NT2/D1 (cell line): ENCODE results near the gene BST2.

Experiments used
- YY1 ChIP-seq: IDR thresholded peaks from 2 replicates; pipeline ENCODE4 v1.6.1; 2011; ENCODE audit not compliant: insufficient read length, insufficient read depth
- ZNF274 ChIP-seq: IDR thresholded peaks from 2 replicates; pipeline ENCODE4 v1.6.1; 2011; ENCODE audit warnings: mild to moderate bottlenecking, low read depth, low read length

DNA sequence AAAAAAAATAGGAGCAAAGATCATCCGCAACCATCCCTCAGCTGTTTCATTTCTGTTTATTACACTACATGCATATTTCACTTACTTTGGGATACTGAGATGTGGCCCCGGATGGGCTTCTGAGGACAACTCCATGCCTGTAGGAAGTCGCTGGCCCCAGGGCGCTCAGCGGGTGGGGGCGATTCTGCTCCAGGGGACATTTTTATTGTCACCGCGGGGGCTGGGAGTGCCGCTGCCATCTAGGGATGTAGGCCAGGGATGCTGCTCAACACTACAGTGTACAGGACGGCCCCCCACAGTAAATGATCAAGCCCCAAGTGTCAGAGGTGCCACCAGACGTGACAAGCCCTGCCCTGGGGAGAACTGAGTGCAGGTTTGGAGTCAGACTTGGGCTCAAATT is 6.4 kb upstream of the BST2 start:
- TF ChIP-seq ZNF274 (no peak), YY1 (no peak)
